Body of pancreas (tissue), 4 donors: ENCODE data around the gene DVL1. TPM values are rescaled to one million over a fixed set of nuclear protein-coding genes. Genes with fewer than 3 reads are reported as not detected.

Source experiments
- ATAC-seq: fragments of 150-250 bp; one replicate; pipeline ENCODE4 v1.9.1; 2016
- DNase-seq, 4 donors: peaks; one replicate each; pipeline ENCODE4 v3.0.0-alpha.2; 2019
- H3K27ac ChIP-seq, 4 donors: fragments of 200-600 bp; sonication (generic); 1 replicate in 3 of 4; 2 replicates in 1 of 4; pipeline versions ENCODE4 v1.5.1 to v1.6.1; 2016 to 2019; ENCODE audit warnings: mild to moderate bottlenecking in 1 of 4, mixed read lengths in 1 of 4, moderate library complexity in 1 of 4
- H3K27me3 ChIP-seq, 2 donors: fragments of 200-600 bp; sonication (generic); one replicate each; pipeline ENCODE4 v1.6.0; 2016; ENCODE audit warnings: mild to moderate bottlenecking in 1 of 2
- H3K36me3 ChIP-seq, 2 donors: fragments of 200-600 bp; sonication (generic); replicated peaks in 1 of 2; 2 replicates each; pipeline ENCODE4 v1.5.1; 2016; ENCODE audit warnings: low read depth in 2 of 2; ENCODE audit not compliant: insufficient read depth in 1 of 2
- H3K4me1 ChIP-seq: fragments of 200-600 bp; sonication (generic); one replicate; pipeline ENCODE4 v1.6.0; 2016
- H3K4me3 ChIP-seq, 2 donors: fragments of 200-600 bp; sonication (generic); 1 replicate in 1 of 2; 2 replicates in 1 of 2; pipeline ENCODE4 v1.5.1; 2016 to 2019
- H3K9me3 ChIP-seq, 3 donors: fragments of 200-600 bp; sonication (generic); 1 replicate in 2 of 3; 2 replicates in 1 of 3; pipeline ENCODE4 v1.5.1; 2016
- POLR2A ChIP-seq, 3 donors: fragments of 450-650 bp; IDR thresholded peaks; one replicate each; pipeline ENCODE4 v1.6.1; 2016; ENCODE audit warnings: antibody characterized with exemption in 3 of 3, mild to moderate bottlenecking in 2 of 3
- WGBS, 2 donors: methylation state at CpG; one replicate each; pipeline ENCODE4 v1.1.5; 2017; 5-methylcytosine and 5-hydroxymethylcytosine counted together
- intact Hi-C: fragments of 100-400 bp; cut with DNase I; formaldehyde crosslinking; loops from one replicate; pipeline ENCODE4 v1.15.1; 2023
- total RNA-seq, 2 donors: library from RNA; depleted of rRNA; stranded (reverse); fragments of >200 nt; gene quantifications; one replicate each; pipeline ENCODE4 v1.1.0, GENCODE V29; 2016
- TF ChIP-seq, protein P1 (sequence below), 7 experiments: fragments of 450-650 bp in 4 of 7; fragments of 200-600 bp in 3 of 7; sonication (generic) in 3 of 7; IDR thresholded peaks; one replicate each; pipeline ENCODE4 v1.5.1; 2016 to 2019; ENCODE audit warnings: antibody characterized with exemption in 7 of 7

DVL1 gene
- total RNA-seq, 2 donors from 2014 or later: 58.1 to 84.4 TPM

GRCh38 chr1:1342061-1342562 is 7.1 kb downstream of the DVL1 start:
- WGBS, 2 donors: 95 to 98% methylated on average over 11 to 28 of the region's 28 CpGs
- intact Hi-C loops: no loop called here
- no peaks in the 10 kb centered on the region for H3K9me3 ChIP-seq
- no peak for TF ChIP-seq POLR2A (IDR thresholded peaks at IDR 0.05)
- TF ChIP-seq, protein P1, sequence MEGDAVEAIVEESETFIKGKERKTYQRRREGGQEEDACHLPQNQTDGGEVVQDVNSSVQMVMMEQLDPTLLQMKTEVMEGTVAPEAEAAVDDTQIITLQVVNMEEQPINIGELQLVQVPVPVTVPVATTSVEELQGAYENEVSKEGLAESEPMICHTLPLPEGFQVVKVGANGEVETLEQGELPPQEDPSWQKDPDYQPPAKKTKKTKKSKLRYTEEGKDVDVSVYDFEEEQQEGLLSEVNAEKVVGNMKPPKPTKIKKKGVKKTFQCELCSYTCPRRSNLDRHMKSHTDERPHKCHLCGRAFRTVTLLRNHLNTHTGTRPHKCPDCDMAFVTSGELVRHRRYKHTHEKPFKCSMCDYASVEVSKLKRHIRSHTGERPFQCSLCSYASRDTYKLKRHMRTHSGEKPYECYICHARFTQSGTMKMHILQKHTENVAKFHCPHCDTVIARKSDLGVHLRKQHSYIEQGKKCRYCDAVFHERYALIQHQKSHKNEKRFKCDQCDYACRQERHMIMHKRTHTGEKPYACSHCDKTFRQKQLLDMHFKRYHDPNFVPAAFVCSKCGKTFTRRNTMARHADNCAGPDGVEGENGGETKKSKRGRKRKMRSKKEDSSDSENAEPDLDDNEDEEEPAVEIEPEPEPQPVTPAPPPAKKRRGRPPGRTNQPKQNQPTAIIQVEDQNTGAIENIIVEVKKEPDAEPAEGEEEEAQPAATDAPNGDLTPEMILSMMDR (IDR thresholded peaks at IDR 0.05): no peak
- DNase-seq (no peak), ATAC-seq (no peak)
- H3K36me3 ChIP-seq: peaks cover 0 to 13% of the 10 kb centered on the region in 2 donors
- peaks cover 33% of the 10 kb centered on the region for H3K4me1 ChIP-seq
- no peaks in the 10 kb centered on the region for H3K27me3 ChIP-seq
- H3K4me3 ChIP-seq: no peak overlapping the region
- H3K27ac ChIP-seq: no peak overlapping the region

- Histone ChIP-seq H3K4me1 (peaks cover 27% of the 10 kb centered on the region), H3K36me3 (peaks cover 0 to 13% of the 10 kb centered on the region in 2 donors), H3K4me3 (no peak overlapping the region), H3K9me3 (no peaks in the 10 kb centered on the region), H3K27me3 (no peaks in the 10 kb centered on the region), H3K27ac (no peak overlapping the region)
- WGBS, 2 donors: 86 to 87% methylated on average over 9 to 17 of the region's 17 CpGs
- TF ChIP-seq, protein P1 (IDR thresholded peaks at IDR 0.05): no peak
- no peak for TF ChIP-seq POLR2A (IDR thresholded peaks at IDR 0.05)
- intact Hi-C loops: no loop called here
- no peak for DNase-seq
- no peak for ATAC-seq
These were observed 7.6 kb downstream of the DVL1 start for GRCh38 chr1:1341549-1342021.

GRCh38 chr1:1340791-1341548 is 8.2 kb downstream of the DVL1 start:
- H3K4me1 ChIP-seq: peaks cover 21% of the 10 kb centered on the region
- intact Hi-C loops: no loop called here
- TF ChIP-seq, protein P1 (IDR thresholded peaks at IDR 0.05): no peak
- TF ChIP-seq POLR2A (IDR thresholded peaks at IDR 0.05): no peak
- no peak for ATAC-seq
- no peak overlapping the region for H3K4me3 ChIP-seq
- no peak for DNase-seq
- no peaks in the 10 kb centered on the region for H3K9me3 ChIP-seq
- WGBS, 2 donors: 85 to 92% methylated on average over 28 to 35 of the region's 36 CpGs
- no peaks in the 10 kb centered on the region for H3K27me3 ChIP-seq
- peaks cover 0 to 13% of the 10 kb centered on the region in 2 donors for H3K36me3 ChIP-seq
- no peak overlapping the region for H3K27ac ChIP-seq

DNA sequence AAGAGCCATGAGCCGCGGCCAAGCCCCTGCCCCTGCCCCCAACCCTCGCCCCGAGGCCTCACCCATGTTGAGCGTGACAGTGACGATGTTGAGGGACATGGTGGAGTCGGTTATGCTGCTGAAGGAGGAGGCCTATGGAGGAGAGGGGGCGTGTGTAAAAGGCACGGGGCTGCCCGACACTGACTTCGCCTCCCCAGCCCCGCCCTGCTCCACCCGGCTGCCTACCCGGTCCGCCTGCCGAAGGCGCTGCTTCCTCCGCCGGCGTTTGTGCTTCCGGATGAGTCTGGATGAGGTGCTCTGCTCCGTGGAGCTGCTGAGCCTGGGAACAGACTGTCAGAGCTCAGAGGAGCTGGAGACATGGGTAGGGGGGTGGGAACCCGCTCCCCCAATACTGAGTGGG is 9.0 kb downstream of the DVL1 start:
- DNase-seq: no peak
- Histone ChIP-seq H3K27me3 (no peaks in the 10 kb centered on the region), H3K4me3 (no peak overlapping the region), H3K9me3 (no peaks in the 10 kb centered on the region), H3K36me3 (peaks cover 0 to 13% of the 10 kb centered on the region in 2 donors), H3K4me1 (peaks cover 13% of the 10 kb centered on the region), H3K27ac (no peak overlapping the region)
- 89 to 94% methylated on average over 23 of the region's 23 CpGs for WGBS, 2 donors
- TF ChIP-seq, protein P1 (IDR thresholded peaks at IDR 0.05): no peak
- no peak for TF ChIP-seq POLR2A (IDR thresholded peaks at IDR 0.05)
- intact Hi-C loops: no loop called here
- ATAC-seq: no peak
